Ishikawa (cell line): ENCODE results near the gene LIMS2.

ENCODE experiments used
- REST ChIP-seq: IDR thresholded peaks from 2 replicates; pipeline ENCODE4 v1.6.1; 2012; ENCODE audit warnings: low read depth, mild to moderate bottlenecking
- TAF1 ChIP-seq: IDR thresholded peaks from 2 replicates; pipeline ENCODE4 v1.6.1; 2012; ENCODE audit warnings: low read depth, mild to moderate bottlenecking

GRCh38 chr2:127681288-127681804, 6.0 kb upstream of the LIMS2 start:
- TF ChIP-seq TAF1 (no peak), REST (no peak)
